Central memory CD4-positive, alpha-beta T cell (primary cell): Measurements from ENCODE around the gene PTBP3.

ENCODE experiments used
- DNase-seq: peaks from one replicate; pipeline ENCODE4 v3.0.0; 2022

The PTBP3 gene

DNA sequence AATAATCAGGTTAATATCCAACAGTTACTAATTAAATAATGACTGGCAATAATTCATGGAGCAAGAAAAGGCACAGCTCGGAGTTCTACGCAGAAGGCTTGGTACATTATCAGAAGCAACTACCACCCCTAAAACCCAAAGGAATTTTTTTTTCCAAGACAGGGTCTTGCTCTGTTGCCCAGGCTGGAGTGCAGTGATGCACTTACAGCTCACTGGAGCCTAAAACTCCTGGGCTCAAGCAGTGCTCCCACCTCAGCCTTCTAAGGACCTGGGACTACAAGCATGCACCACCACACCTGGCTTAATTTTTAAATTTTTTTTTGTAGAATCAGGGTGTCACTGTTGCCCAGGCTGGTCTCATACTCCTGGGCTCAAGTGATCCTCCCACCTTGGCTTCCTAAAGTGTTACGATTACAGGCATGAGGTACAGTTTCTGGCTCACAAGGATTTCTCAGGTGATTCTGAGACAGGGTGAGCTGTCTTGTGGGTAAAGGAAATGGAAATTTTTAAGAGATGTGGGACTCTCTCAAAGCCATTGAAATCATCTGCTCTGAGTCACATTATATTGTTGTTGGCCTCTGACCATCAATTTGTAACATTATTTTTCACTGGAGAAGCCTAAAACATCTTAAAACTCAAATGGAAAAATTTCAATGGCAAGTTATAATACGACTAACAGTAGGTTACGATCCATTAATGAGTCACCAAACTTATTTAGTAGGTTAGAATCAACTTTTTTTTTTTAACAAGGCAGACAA lies 26.8 kb upstream of the PTBP3 start:
- DNase-seq = no peak

DNA sequence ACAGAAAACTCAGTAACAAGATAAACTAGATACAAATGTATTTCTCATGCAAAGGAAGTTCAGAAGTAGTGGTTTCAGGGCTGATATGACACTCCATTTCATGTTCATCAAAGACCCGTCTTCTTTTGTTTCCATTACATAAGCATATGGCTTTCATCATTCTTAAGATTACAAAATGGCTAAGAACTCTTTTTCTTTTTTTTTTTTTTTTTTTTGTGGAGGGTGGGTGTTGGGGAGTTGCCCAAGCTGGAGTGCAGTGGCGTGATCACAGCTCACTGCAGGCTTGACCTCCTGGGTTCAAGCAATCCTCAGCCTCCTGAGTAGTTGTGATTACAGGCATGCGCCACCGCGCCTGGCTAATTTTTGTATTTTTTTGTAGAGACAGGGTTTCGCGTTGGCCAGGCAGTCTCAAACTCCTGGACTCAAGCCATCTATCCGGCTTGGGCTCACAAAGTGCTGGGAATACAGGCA lies 22.0 kb upstream of the PTBP3 start:
- no peak for DNase-seq

GRCh38 chr9:112354081-112354743 lies 20.8 kb upstream of the PTBP3 start:
- no peak for DNase-seq

- DNase-seq = no peak
These were observed 18.8 kb upstream of the PTBP3 start for GRCh38 chr9:112352209-112352608.

- DNase-seq = no peak
These were observed 17.8 kb upstream of the PTBP3 start for GRCh38 chr9:112351184-112351583.

GRCh38 chr9:112349008-112349333 lies 15.6 kb upstream of the PTBP3 start:
- no peak for DNase-seq

GRCh38 chr9:112348257-112349007 lies 15.0 kb upstream of the PTBP3 start:
- DNase-seq = peak; percentile 66

- DNase-seq = no peak
These were observed 8.3 kb upstream of the PTBP3 start for GRCh38 chr9:112341730-112342129.

DNA sequence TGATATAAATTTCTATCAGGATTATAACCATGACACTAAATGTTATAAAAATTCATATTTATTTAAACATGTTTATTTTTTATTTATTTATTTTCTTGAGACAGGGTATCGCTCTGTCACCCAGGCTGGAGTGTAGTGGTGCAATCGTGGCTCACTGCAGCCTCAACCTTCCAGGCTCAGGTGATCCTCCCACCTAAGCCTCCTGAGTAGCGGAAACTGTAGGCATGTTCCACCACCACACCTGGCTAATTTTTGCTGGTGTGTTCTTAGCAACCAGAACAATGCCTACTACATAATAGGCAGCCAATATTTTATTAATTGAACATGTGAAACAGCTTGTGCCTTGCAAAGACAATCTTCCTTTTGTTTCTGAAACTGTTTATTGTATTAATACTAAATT lies 6.5 kb upstream of the PTBP3 start:
- no peak for DNase-seq

DNA sequence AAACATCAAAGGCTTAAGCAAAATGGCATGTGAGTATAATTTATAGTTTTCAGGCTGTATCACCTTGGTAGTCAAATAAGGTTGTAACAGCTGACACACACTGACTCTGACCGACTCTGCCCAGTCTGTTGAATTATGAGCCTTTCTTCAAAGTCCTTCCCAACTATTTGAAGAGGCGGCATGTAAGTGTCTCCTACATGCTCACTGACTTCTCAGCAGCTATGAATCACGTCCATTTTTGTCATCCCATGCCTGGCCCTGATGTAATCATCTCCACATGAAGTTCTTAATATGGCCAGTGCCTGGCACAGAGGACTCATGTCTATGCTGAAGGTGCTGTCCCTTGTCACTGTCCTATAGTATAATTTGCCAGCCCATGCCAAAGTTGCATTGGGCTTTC lies 5.1 kb upstream of the PTBP3 start:
- DNase-seq = no peak

- DNase-seq = no peak
These were observed 4.1 kb upstream of the PTBP3 start for GRCh38 chr9:112337547-112337946.

DNA sequence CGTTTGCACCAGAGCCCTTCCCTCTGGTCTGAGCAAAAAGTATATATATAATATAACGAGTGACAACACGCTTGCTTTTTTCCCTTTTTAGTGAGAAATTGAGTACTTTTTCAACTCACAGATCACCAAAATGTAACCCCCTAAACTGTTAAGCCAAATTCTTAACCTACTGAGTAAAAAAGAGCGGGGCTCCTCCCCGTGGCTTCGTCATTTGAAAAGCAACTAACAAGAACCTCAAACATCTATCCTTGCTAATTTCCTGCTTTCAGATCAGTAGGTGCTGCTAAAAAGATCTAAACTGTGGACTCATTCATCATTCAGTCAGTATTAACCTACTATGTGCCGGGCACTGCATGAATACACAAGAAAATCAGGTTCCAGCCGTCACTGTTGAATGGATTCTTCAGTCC lies 1.0 kb upstream of the PTBP3 start:
- peak; percentile 60 for DNase-seq

DNA sequence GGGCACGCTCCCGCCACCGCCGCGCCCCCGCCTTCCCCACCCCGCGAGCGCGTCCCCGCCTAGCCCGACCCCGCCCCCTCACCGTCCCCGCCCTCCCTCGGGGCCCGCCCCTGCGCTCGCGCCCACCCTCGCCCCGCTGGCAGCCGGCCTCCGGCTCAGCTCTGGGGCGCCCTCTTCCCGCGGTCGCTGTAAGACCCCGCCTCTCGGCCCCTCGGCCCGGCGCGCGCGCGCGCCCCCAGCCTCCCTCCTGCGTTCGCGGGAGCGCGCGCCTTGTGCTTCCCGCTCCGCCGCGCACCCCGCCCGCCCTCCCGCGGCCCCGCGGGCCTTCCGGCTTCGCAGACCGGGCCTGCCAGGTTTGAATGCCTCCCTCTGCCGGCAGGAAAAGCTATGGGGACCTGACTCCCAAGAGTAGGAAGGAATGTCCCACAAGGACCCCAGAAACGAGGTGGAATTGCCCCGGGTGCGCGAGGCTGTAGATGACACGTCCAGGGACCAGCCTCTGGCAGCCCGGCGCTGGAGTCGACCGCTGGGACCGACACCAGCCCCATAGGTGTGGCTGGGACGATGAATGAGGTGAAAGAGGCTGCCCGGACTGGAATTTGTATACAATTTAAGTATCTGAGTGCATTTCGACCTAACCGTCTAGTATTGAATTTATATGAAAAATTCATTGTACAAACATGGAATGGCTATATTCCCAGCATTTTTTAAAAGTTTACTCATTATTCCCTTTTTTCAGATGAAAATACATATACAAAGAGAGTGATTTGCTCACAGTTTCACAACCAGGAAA lies 416 bp upstream of the PTBP3 start:
- DNase-seq = peak; percentile 84

GRCh38 chr9:112332674-112332976 lies 794 bp downstream of the PTBP3 start:
- DNase-seq = no peak

DNA sequence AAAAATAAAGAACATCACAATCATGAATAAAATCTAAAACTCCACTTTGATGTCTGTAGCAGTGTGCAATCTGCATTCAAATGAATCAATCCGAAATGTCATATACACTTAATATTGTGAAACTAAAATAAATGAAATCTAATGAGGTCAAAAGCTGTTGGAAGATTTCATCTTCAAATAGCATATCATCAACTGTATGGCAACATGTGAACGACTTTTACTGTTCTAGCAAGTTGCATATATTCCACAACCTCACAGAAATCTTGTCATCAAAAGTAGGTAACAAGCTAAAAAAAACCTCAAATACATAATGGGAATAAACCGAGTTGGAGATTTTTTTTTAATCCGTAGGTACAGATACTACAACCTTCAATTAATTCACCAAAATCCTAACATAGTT lies 1.2 kb downstream of the PTBP3 start:
- DNase-seq = peak; percentile 10

DNA sequence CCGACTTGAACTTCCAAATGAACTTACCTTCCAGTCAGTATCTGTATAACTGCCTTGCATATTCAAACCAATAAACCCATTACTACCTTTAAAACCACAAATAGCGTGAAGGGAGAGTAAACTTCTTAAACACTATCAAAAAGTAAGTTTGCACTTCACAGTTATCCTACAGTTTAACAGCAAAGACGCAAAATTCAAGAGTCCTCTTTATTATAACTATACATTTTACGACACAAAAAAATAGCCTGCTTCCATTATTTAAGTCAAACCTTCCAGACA lies 1.8 kb downstream of the PTBP3 start:
- DNase-seq = no peak

DNA sequence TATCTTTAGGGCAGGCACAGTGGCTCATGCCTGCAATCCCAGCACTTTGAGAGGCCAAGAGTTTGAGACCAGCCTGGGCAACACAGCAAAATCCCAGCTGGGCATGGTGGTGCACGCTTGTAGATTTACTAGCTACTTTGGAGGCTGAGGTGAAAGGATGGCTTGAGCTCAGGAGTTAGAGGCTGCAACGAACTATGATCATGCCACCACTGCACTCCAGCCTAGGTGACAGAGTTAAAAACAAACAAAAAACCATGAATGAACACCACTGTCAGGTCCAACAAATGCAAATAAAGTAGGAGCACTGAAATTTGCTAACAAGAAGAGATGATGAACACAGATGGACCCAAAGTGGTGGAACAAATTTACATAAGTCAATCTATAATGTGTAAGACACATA lies 4.9 kb downstream of the PTBP3 start:
- DNase-seq = no peak

- DNase-seq = no peak
These were observed 5.5 kb downstream of the PTBP3 start for GRCh38 chr9:112327718-112328450.

DNA sequence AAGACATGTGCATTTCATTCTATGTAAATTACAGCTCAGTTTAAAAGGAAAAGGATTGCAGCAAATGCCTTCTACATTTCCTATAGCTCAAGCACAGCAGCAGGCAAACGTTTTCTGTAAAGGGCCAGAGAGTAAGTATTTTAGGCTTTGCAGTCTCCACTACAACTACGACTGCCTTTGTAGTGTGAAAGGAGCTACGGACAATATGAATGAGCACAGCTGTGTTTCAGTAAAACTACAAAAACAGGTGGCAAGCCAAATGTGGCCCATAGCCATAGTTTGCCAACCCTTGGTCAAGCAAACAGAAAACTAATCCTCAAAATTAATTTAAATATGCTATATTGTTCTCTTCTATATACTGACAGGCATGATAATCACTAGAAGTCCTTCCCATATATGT lies 7.2 kb downstream of the PTBP3 start:
- no peak for DNase-seq

DNA sequence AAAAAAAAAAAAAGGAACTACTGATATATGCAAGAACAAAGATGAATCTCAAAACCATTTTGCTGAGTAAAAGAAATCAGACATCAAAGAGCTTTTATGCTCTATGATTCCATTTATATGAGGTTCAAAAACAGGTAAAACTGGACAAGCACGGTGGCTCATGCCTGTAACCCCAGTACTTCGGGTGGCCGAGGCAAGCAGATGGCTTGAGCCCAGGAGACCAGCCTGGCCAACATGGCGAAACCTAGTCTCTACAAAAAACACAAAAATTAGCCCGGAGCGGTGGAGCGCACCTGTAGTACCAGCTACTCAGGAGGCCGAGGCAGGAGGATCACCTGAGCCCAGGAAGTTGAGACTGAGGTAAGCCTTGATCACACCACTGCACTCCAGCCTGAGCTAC lies 7.8 kb downstream of the PTBP3 start:
- DNase-seq = no peak

GRCh38 chr9:112325127-112325526 lies 8.3 kb downstream of the PTBP3 start:
- no peak for DNase-seq

DNA sequence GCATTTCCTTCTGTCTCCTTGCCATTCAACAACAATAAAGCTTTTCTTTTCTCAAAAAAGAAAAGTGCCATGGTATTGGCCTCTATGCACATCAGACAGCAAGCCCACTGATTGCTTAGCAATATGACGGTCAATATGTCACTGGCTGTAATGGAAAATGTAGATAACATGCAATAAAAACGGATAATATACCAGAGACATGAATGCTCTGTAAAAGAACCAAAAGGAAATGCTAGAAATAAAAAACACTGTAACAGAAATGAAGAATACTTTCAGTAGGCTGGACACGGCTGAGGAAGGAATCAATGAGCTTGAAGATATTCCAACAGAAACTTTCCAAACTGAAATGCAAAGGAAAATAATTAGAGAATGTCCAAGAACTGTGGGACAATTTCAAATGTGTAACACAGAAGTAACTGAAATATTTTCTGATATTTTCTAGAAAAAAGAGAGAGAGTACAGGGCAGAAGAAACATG lies 10.0 kb downstream of the PTBP3 start:
- DNase-seq = no peak
